Osteocyte (in vitro differentiated cells): Measurements from ENCODE around the gene OARD1. TPM values are rescaled to one million over a fixed set of nuclear protein-coding genes. Genes with fewer than 3 reads are reported as not detected.

Experiments used
- DNase-seq: peaks from one replicate; pipeline ENCODE4 v3.0.0; 2021; ENCODE audit warnings: mixed read lengths; ENCODE audit not compliant: unreplicated experiment; ENCODE audit errors: extremely low spot score
- H3K27ac Mint-ChIP-seq: one replicate; pipeline ENCODE4 v1.8.0; 2021; ENCODE audit warnings: mild to moderate bottlenecking, mixed read lengths; ENCODE audit not compliant: unreplicated experiment
- H3K27me3 Mint-ChIP-seq: one replicate; pipeline ENCODE4 v1.8.0; 2021; ENCODE audit warnings: mixed read lengths; ENCODE audit not compliant: unreplicated experiment
- H3K36me3 Mint-ChIP-seq: one replicate; pipeline ENCODE4 v1.8.0; 2021; ENCODE audit warnings: mixed read lengths; ENCODE audit not compliant: unreplicated experiment
- H3K4me1 Mint-ChIP-seq: one replicate; pipeline ENCODE4 v1.8.0; 2021; ENCODE audit warnings: mixed read lengths; ENCODE audit not compliant: unreplicated experiment
- H3K4me3 Mint-ChIP-seq: one replicate; pipeline ENCODE4 v1.8.0; 2021; ENCODE audit warnings: mild to moderate bottlenecking, moderate library complexity, mixed read lengths; ENCODE audit not compliant: unreplicated experiment
- H3K9me3 Mint-ChIP-seq: one replicate; pipeline ENCODE4 v1.8.0; 2021; ENCODE audit warnings: mixed read lengths; ENCODE audit not compliant: unreplicated experiment
- total RNA-seq: library from RNA; stranded (reverse); gene quantifications from 2 replicates; pipeline ENCODE4 v1.2.1, GENCODE V29; 2021
- TF ChIP-seq, protein P1 (sequence below): fragments of 200-600 bp; sonication (generic); IDR thresholded peaks from 2 replicates; pipeline ENCODE4 v1.5.0; 2021; ENCODE audit warnings: antibody characterized with exemption, mild to moderate bottlenecking, moderate library complexity

OARD1 gene
- total RNA-seq, 1 donor from 2014 or later, result 17.2 TPM

DNA sequence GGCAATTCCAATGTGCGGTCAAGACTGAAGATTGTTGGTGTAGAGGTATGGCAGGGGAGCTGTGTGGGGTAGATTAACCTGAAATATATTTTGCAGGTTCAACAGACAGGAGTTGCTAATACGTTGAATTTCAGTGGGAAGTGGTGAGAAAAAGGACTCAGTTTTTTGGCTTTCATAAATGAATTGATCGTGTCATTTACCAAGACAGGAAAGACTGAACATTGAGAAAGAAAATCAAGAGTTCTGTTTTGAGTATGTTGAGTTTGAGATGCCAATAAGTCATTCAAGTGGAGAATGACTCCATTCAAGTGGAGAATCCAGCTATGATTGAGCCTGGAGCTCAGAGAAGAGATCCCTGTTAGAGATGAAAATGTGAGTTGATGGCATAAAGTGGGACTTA, 31.7 kb upstream of the OARD1 start:
- DNase-seq, result no peak
- TF ChIP-seq, protein P1, sequence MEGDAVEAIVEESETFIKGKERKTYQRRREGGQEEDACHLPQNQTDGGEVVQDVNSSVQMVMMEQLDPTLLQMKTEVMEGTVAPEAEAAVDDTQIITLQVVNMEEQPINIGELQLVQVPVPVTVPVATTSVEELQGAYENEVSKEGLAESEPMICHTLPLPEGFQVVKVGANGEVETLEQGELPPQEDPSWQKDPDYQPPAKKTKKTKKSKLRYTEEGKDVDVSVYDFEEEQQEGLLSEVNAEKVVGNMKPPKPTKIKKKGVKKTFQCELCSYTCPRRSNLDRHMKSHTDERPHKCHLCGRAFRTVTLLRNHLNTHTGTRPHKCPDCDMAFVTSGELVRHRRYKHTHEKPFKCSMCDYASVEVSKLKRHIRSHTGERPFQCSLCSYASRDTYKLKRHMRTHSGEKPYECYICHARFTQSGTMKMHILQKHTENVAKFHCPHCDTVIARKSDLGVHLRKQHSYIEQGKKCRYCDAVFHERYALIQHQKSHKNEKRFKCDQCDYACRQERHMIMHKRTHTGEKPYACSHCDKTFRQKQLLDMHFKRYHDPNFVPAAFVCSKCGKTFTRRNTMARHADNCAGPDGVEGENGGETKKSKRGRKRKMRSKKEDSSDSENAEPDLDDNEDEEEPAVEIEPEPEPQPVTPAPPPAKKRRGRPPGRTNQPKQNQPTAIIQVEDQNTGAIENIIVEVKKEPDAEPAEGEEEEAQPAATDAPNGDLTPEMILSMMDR, result no peak
- Mint-ChIP-seq H3K27ac (no peak overlapping the region), H3K4me1 (peaks cover 6% of the 10 kb centered on the region), H3K27me3 (no peaks in the 10 kb centered on the region), H3K9me3 (no peaks in the 10 kb centered on the region), H3K36me3 (peaks cover 21% of the 10 kb centered on the region), H3K4me3 (no peak overlapping the region)

DNA sequence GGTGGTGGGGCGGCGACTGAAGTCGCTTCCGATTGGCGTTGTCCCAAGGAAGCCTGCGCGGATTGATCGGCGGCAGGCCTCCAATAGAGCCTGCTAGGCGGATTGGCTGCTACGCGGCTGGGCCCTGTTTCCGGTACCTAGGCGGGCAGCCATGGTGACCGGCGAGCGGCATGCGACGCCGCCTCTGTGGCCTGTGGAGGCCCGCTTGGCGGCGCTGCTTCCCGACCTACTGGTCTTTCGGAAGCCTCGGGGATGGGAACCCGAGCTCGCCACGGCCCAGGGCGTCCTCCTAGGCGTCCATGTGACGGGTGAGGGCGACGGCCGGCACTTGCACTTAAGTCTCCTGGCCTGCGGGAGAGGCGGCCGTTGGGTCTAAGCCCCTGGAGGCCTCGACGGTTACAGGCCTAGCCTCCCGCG, 28.7 kb upstream of the OARD1 start:
- H3K36me3 Mint-ChIP-seq, result peaks cover 47% of the 10 kb centered on the region
- no peaks in the 10 kb centered on the region for H3K9me3 Mint-ChIP-seq
- TF ChIP-seq, protein P1, result no peak
- no peak overlapping the region for H3K27ac Mint-ChIP-seq
- H3K4me1 Mint-ChIP-seq, result peaks cover 32% of the 10 kb centered on the region
- DNase-seq, result no peak
- H3K27me3 Mint-ChIP-seq, result no peaks in the 10 kb centered on the region
- no peak overlapping the region for H3K4me3 Mint-ChIP-seq

DNA sequence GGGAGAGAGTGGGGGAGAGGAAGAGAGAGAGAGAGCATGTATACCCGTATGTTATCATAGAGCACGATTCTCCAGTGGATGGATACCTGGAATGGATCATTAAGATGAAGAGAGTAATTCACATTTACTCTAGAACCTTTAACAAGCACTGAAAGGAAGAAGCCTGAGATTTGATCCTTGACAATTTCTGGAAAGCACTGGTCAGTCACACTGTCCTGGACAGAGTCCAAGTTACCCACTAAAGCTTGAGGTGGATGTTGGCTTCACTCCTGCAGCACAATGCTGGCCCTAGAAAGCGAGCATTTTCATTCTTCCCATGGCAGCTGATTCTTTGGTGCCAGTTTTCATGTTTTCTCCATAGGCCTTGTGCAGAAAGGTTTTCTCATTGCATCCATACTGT, 26.2 kb upstream of the OARD1 start:
- Mint-ChIP-seq H3K4me1 (peaks cover 32% of the 10 kb centered on the region), H3K27ac (peak overlapping the region; percentile 74), H3K9me3 (no peaks in the 10 kb centered on the region), H3K4me3 (no peak overlapping the region), H3K36me3 (peaks cover 67% of the 10 kb centered on the region), H3K27me3 (no peaks in the 10 kb centered on the region)
- TF ChIP-seq, protein P1, result no peak
- no peak for DNase-seq

DNA sequence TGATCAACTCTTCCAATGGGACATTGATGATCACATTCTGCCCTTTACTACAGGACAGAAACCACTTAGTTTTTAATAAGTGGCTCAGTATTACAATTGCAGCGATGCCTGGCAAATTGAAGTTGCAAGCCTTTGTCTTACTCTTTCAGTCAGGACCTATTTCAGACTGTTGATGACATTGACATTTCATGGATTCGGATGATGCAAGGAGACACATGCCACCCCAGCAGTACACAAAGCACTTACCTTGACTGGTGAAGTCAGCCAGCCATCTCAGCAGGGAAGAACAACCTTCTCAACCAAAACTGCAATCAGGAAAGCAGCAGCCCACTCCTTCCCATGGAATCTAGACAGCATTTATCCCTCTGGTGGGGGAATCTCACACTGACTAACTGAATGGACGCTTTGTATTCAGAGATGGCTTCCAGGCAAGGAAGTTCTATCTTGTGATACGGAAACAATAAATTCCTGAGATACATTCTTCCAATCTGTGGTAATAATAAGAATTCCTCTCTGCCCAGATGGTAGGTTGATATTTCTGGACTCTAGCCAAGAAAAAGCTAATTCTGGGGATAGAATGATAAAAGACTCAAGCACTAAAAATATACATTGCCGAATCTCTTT, 25.4 kb upstream of the OARD1 start:
- no peak for DNase-seq
- Mint-ChIP-seq H3K36me3 (peaks cover 69% of the 10 kb centered on the region), H3K27ac (peak overlapping the region; percentile 74)

DNA sequence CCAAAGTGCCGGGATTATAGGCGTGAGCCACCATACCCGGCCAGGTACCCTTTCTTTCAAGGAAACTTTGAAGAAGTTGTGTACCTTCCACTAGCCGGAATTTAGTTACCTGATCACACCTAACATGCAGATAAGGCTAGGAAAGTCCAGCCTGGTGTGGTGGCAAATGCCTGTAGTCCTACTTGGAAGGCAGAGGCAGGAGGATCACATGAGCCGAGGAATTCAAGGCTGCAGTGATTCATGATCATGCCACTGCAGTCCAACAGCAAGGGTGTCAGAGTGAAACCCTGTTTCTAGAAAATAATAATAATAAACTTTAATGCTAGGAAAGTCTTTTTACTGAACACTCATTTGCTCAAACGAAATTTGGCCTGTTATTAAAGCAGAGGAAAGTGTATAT, 21.6 kb upstream of the OARD1 start:
- H3K27me3 Mint-ChIP-seq, result no peaks in the 10 kb centered on the region
- H3K27ac Mint-ChIP-seq, result no peak overlapping the region
- TF ChIP-seq, protein P1, result no peak
- no peak for DNase-seq
- peaks cover 25% of the 10 kb centered on the region for H3K4me1 Mint-ChIP-seq
- H3K9me3 Mint-ChIP-seq, result no peaks in the 10 kb centered on the region
- no peak overlapping the region for H3K4me3 Mint-ChIP-seq
- peaks cover 66% of the 10 kb centered on the region for H3K36me3 Mint-ChIP-seq

More for the DNA sequence above, 25.4 kb upstream of the OARD1 start:
- Mint-ChIP-seq H3K9me3 (no peaks in the 10 kb centered on the region), H3K4me3 (peak overlapping the region; percentile 31), H3K4me1 (peaks cover 32% of the 10 kb centered on the region), H3K27me3 (no peaks in the 10 kb centered on the region)
- TF ChIP-seq, protein P1, result peak; percentile 29
